Amniotic epithelial cell (primary cell): Measurements from ENCODE around the gene UBE2G1.
A peak's percentile ranks its signal among the peaks of the same experiment; 100 is the strongest.

Experiments used
- DNase-seq: peaks from one replicate; pipeline ENCODE4 v3.0.0-alpha.2; 2010; ENCODE audit warnings: low read depth

Gene UBE2G1

GRCh38 chr17:4247361-4247970 lies 119.0 kb downstream of the UBE2G1 start:
- DNase-seq: no peak

- DNase-seq: no peak
Measured at GRCh38 chr17:4246674-4247073, 119.8 kb downstream of the UBE2G1 start.

- DNase-seq: no peak
Measured at GRCh38 chr17:4241535-4241934, 124.9 kb downstream of the UBE2G1 start.

- DNase-seq: no peak
Measured at GRCh38 chr17:4236456-4236855, 130.0 kb downstream of the UBE2G1 start.

GRCh38 chr17:4235372-4236279 lies 130.8 kb downstream of the UBE2G1 start:
- no peak for DNase-seq

GRCh38 chr17:4234401-4234800 lies 132.1 kb downstream of the UBE2G1 start:
- peak; percentile 77 for DNase-seq

- DNase-seq: no peak
Measured at GRCh38 chr17:4233668-4234258, 132.7 kb downstream of the UBE2G1 start.

- DNase-seq: peak; percentile 88
Measured at GRCh38 chr17:4232168-4232813, 134.2 kb downstream of the UBE2G1 start.

GRCh38 chr17:4229627-4230541 lies 136.6 kb downstream of the UBE2G1 start:
- DNase-seq: peak; percentile 99

- no peak for DNase-seq
Measured at GRCh38 chr17:4221899-4222659, 144.4 kb downstream of the UBE2G1 start.

GRCh38 chr17:4221163-4221562 lies 145.3 kb downstream of the UBE2G1 start:
- DNase-seq: no peak

GRCh38 chr17:4220655-4221054 lies 145.8 kb downstream of the UBE2G1 start:
- peak; percentile 95 for DNase-seq
